GM23338 (cell line): ENCODE data around the gene MARCHF9. TPM values are rescaled to one million over a fixed set of nuclear protein-coding genes. Genes with fewer than 3 reads are reported as not detected.

Experiments
- JUNB ChIP-seq: IDR thresholded peaks from one replicate; pipeline ENCODE4 v1.6.1; 2016; ENCODE audit warnings: antibody characterized with exemption; ENCODE audit not compliant: unreplicated experiment
- POLR2AphosphoS5 ChIP-seq: IDR thresholded peaks from 2 replicates; pipeline ENCODE4 v1.6.1; 2016; ENCODE audit warnings: antibody characterized with exemption, low read depth
- ZNF114 ChIP-seq: fragments of 250-450 bp; sonication (Bioruptor Pico); IDR thresholded peaks from 2 replicates; pipeline ENCODE4 v1.5.0; 2020; ENCODE audit warnings: mild to moderate bottlenecking, moderate library complexity
- polyA plus RNA-seq: library from polyadenylated mRNA; unstranded; fragments of >200 nt; fragmentation: Nextera tagmentation; extraction: Ambion mirVana; gene quantifications from 2 replicates; pipeline ENCODE4 v1.2.1, GENCODE V29; 2016
- total RNA-seq: library from RNA; depleted of rRNA; stranded (reverse); fragments of >200 nt; shearing (Covaris generic); gene quantifications from 2 replicates; pipeline ENCODE4 v1.2.3, GENCODE V29; 2014
- TF ChIP-seq, protein P1 (sequence below), 2 experiments: fragments of 200-600 bp in 1 of 2; sonication (generic) in 1 of 2; conservative IDR thresholded peaks; 2 replicates each; pipeline versions ENCODE4 v1.5.1 to v1.6.1; 2016 to 2017; ENCODE audit warnings: antibody characterized with exemption in 2 of 2, low read depth in 2 of 2, mild to moderate bottlenecking in 2 of 2, moderate library complexity in 1 of 2
- TF ChIP-seq, protein P2 (sequence below): fragments of 250-450 bp; sonication (Bioruptor Pico); IDR thresholded peaks from 2 replicates; pipeline ENCODE4 v1.5.0; 2020; ENCODE audit warnings: mild to moderate bottlenecking, moderate library complexity

The MARCHF9 gene
- total and polyA plus RNA-seq, 2 experiments from 2014 or later: 2.9 to 3.3 TPM

DNA sequence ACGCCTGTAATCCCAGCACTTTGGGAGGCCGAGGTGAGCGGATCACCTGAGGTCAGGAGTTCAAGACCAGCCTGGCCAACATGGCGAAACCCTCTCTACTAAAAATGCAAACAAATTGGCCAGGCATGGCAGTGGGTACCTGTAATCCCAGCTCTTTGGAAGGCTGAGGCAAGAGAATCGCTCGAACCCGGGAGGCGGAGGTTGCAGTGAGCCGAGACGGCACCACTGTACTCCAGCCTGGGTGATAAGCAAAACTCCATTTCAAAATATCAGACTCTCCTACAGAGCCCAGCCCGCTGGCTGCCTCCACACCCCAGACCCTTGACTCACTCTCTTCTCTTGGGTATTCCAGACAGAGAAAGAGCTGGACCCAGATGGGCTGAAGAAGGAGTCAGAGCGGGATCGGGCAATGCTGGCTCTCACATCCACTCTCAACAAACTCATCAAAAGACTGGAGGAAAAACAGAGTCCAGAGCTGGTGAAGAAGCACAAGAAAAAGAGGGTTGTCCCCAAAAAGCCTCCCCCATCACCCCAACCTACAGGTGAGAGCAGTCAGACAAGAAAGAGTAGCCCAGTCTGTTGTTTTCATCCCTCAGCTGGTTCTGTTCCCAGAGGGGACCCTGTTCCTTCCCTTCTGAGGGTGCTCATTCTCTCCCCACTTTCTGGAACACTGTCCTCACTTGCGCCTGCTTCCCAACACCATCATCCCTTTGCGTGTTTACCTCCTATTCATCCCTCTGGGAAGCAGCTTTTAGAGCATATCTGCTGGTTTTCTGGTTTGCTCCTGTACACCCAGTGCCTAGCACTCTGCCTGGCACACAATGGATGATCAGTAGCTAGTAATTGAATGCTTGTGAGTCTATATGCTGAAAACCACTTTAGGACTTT is 36.0 kb upstream of the MARCHF9 start (continued):
- TF ChIP-seq, protein P1, sequence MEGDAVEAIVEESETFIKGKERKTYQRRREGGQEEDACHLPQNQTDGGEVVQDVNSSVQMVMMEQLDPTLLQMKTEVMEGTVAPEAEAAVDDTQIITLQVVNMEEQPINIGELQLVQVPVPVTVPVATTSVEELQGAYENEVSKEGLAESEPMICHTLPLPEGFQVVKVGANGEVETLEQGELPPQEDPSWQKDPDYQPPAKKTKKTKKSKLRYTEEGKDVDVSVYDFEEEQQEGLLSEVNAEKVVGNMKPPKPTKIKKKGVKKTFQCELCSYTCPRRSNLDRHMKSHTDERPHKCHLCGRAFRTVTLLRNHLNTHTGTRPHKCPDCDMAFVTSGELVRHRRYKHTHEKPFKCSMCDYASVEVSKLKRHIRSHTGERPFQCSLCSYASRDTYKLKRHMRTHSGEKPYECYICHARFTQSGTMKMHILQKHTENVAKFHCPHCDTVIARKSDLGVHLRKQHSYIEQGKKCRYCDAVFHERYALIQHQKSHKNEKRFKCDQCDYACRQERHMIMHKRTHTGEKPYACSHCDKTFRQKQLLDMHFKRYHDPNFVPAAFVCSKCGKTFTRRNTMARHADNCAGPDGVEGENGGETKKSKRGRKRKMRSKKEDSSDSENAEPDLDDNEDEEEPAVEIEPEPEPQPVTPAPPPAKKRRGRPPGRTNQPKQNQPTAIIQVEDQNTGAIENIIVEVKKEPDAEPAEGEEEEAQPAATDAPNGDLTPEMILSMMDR (conservative IDR thresholded peaks at IDR 0.05; ENCODE audit: low read depth in 2 of 2): no peak
- TF ChIP-seq JUNB (no peak), ZNF114 (no peak), POLR2AphosphoS5 (no peak)
- TF ChIP-seq, protein P2, sequence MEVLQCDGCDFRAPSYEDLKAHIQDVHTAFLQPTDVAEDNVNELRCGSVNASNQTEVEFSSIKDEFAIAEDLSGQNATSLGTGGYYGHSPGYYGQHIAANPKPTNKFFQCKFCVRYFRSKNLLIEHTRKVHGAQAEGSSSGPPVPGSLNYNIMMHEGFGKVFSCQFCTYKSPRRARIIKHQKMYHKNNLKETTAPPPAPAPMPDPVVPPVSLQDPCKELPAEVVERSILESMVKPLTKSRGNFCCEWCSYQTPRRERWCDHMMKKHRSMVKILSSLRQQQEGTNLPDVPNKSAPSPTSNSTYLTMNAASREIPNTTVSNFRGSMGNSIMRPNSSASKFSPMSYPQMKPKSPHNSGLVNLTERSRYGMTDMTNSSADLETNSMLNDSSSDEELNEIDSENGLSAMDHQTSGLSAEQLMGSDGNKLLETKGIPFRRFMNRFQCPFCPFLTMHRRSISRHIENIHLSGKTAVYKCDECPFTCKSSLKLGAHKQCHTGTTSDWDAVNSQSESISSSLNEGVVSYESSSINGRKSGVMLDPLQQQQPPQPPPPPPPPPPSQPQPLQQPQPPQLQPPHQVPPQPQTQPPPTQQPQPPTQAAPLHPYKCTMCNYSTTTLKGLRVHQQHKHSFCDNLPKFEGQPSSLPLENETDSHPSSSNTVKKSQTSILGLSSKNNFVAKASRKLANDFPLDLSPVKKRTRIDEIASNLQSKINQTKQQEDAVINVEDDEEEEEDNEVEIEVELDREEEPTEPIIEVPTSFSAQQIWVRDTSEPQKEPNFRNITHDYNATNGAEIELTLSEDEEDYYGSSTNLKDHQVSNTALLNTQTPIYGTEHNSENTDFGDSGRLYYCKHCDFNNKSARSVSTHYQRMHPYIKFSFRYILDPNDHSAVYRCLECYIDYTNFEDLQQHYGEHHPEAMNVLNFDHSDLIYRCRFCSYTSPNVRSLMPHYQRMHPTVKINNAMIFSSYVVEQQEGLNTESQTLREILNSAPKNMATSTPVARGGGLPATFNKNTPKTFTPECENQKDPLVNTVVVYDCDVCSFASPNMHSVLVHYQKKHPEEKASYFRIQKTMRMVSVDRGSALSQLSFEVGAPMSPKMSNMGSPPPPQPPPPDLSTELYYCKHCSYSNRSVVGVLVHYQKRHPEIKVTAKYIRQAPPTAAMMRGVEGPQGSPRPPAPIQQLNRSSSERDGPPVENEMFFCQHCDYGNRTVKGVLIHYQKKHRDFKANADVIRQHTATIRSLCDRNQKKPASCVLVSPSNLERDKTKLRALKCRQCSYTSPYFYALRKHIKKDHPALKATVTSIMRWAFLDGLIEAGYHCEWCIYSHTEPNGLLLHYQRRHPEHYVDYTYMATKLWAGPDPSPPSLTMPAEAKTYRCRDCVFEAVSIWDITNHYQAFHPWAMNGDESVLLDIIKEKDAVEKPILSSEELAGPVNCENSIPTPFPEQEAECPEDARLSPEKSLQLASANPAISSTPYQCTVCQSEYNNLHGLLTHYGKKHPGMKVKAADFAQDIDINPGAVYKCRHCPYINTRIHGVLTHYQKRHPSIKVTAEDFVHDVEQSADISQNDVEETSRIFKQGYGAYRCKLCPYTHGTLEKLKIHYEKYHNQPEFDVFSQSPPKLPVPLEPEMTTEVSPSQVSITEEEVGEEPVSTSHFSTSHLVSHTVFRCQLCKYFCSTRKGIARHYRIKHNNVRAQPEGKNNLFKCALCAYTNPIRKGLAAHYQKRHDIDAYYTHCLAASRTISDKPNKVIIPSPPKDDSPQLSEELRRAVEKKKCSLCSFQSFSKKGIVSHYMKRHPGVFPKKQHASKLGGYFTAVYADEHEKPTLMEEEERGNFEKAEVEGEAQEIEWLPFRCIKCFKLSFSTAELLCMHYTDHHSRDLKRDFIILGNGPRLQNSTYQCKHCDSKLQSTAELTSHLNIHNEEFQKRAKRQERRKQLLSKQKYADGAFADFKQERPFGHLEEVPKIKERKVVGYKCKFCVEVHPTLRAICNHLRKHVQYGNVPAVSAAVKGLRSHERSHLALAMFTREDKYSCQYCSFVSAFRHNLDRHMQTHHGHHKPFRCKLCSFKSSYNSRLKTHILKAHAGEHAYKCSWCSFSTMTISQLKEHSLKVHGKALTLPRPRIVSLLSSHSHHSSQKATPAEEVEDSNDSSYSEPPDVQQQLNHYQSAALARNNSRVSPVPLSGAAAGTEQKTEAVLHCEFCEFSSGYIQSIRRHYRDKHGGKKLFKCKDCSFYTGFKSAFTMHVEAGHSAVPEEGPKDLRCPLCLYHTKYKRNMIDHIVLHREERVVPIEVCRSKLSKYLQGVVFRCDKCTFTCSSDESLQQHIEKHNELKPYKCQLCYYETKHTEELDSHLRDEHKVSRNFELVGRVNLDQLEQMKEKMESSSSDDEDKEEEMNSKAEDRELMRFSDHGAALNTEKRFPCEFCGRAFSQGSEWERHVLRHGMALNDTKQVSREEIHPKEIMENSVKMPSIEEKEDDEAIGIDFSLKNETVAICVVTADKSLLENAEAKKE (CRISPR knock-in tag): no peak
